ENCODE data around the gene KLHDC9. TPM values are rescaled to one million over a fixed set of nuclear protein-coding genes. Genes with fewer than 3 reads are reported as not detected.

The KLHDC9 gene
- total RNA-seq, 4 donors from 2014 or later = 5.1 to 8.3 (median 7.6) TPM

GRCh38 chr1:161091093-161091492 lies 7.1 kb upstream of the KLHDC9 start:
- Histone ChIP-seq H3K36me3 (no peaks in the 10 kb centered on the region), H3K27ac (replicated peaks in 1 of 4) (no peak overlapping the region), H3K27me3 (peaks cover 0 to 17% (median 0%) of the 10 kb centered on the region in 4 donors), H3K4me1 (no peaks in the 10 kb centered on the region), H3K9me3 (no peaks in the 10 kb centered on the region), H3K4me3 (no peak overlapping the region)
- DNase-seq (ENCODE audit: extremely low spot score) = no peak
- TF ChIP-seq, protein P1, sequence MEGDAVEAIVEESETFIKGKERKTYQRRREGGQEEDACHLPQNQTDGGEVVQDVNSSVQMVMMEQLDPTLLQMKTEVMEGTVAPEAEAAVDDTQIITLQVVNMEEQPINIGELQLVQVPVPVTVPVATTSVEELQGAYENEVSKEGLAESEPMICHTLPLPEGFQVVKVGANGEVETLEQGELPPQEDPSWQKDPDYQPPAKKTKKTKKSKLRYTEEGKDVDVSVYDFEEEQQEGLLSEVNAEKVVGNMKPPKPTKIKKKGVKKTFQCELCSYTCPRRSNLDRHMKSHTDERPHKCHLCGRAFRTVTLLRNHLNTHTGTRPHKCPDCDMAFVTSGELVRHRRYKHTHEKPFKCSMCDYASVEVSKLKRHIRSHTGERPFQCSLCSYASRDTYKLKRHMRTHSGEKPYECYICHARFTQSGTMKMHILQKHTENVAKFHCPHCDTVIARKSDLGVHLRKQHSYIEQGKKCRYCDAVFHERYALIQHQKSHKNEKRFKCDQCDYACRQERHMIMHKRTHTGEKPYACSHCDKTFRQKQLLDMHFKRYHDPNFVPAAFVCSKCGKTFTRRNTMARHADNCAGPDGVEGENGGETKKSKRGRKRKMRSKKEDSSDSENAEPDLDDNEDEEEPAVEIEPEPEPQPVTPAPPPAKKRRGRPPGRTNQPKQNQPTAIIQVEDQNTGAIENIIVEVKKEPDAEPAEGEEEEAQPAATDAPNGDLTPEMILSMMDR (IDR thresholded peaks at IDR 0.05) = no peak
- TF ChIP-seq EP300 (IDR thresholded peaks at IDR 0.05) (no peak), POLR2A (IDR thresholded peaks at IDR 0.05; ENCODE audit: low read depth) (no peak), POLR2AphosphoS5 (IDR thresholded peaks at IDR 0.05) (no peak)
- intact Hi-C loops (cut with DNase I) = no loop called here
- WGBS = 89% methylated on average over 5 of the region's 5 CpGs

DNA sequence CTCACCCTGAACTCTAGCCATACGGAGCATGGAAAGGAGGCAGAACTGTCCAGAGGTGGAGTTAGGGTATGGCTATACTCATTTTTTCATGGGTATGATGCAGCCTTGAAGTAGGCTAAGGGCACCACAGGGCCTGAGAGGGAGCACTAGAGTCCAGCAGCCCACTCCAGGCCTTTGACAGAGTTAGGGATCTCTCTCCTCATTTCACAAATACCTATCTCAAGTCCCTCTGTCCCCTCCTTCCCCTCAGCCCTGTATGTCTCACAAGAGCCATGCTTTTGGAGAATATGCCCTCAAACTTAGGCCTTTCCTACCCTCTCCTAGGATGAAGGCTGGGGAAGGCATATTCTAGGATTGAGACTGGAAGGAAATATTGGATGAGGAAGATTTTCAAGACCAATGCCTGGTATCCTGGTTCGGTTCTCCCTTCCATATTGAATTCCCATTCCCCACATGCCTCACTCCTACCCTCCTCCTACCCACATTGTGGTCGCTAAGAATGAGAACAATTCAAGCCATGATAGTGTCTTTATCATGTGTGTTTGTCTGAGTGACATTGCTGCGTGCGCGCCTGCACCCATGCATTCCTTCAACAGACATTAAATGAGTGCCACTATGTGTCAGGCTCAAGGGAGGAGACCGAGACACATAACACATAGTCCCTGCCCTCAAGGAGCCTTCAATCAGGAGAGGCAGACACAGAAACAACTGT lies 6.2 kb upstream of the KLHDC9 start:
- intact Hi-C loops (cut with DNase I) = no loop called here
- TF ChIP-seq POLR2AphosphoS5 (IDR thresholded peaks at IDR 0.05) (no peak), EP300 (IDR thresholded peaks at IDR 0.05) (no peak), POLR2A (IDR thresholded peaks at IDR 0.05; ENCODE audit: low read depth) (no peak)
- TF ChIP-seq, protein P1 (IDR thresholded peaks at IDR 0.05) = no peak
- 97% methylated on average over 6 of the region's 7 CpGs for WGBS
- peaks cover 0 to 17% (median 0%) of the 10 kb centered on the region in 4 donors for H3K27me3 ChIP-seq
- H3K9me3 ChIP-seq = no peaks in the 10 kb centered on the region
- H3K27ac ChIP-seq (replicated peaks in 1 of 4) = no peak overlapping the region
- peaks cover 3 to 5% (median 5%) of the 10 kb centered on the region in 4 donors for H3K4me1 ChIP-seq
- DNase-seq (ENCODE audit: extremely low spot score) = no peak
- H3K4me3 ChIP-seq = no peak overlapping the region
- H3K36me3 ChIP-seq = no peaks in the 10 kb centered on the region

DNA sequence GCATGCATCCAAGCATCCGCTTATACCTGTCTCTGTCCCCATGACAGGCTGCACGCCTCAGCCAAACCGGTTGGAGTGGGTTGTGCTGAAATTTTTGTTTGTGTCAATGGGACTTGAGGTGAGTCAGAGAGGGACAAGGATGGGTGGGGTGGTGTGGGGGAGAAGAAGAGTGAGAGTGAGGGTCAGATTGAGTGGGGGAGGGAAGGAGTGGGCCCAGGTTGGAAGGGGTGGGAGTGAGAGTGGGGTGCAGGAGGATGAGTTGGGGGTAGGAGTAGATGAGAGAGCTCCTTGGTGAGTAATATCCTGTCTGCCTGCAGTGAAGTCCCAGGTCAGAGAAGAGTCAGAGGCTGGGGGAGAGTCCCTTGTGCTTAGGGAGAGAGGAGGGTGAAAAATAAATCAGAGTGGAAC lies 5.5 kb upstream of the KLHDC9 start:
- peaks cover 0 to 17% (median 1%) of the 10 kb centered on the region in 4 donors for H3K27me3 ChIP-seq
- H3K9me3 ChIP-seq = no peaks in the 10 kb centered on the region
- 77% methylated on average over 3 of the region's 3 CpGs for WGBS
- H3K4me3 ChIP-seq = no peak overlapping the region
- TF ChIP-seq POLR2A (IDR thresholded peaks at IDR 0.05; ENCODE audit: low read depth) = no peak
- TF ChIP-seq, protein P1 (IDR thresholded peaks at IDR 0.05) = no peak
- no peak for TF ChIP-seq EP300 (IDR thresholded peaks at IDR 0.05)
- no peak for TF ChIP-seq POLR2AphosphoS5 (IDR thresholded peaks at IDR 0.05)
- H3K36me3 ChIP-seq = no peaks in the 10 kb centered on the region
- no peak overlapping the region for H3K27ac ChIP-seq (replicated peaks in 1 of 4)
- peaks cover 9 to 12% (median 10%) of the 10 kb centered on the region in 4 donors for H3K4me1 ChIP-seq
- DNase-seq (ENCODE audit: extremely low spot score) = no peak
- intact Hi-C loops (cut with DNase I) = no loop called here

- Histone ChIP-seq H3K36me3 (peaks cover 0 to 3% (median 0%) of the 10 kb centered on the region in 4 donors), H3K4me1 (peaks cover 18 to 29% (median 24%) of the 10 kb centered on the region in 4 donors), H3K27ac (replicated peaks in 1 of 4) (no peak overlapping the region), H3K9me3 (no peaks in the 10 kb centered on the region), H3K4me3 (no peak overlapping the region), H3K27me3 (peaks cover 0 to 3% (median 1%) of the 10 kb centered on the region in 4 donors)
- intact Hi-C loops (cut with DNase I) = no loop called here
- TF ChIP-seq POLR2A (IDR thresholded peaks at IDR 0.05; ENCODE audit: low read depth) = no peak
- TF ChIP-seq EP300 (IDR thresholded peaks at IDR 0.05) = no peak
- TF ChIP-seq, protein P1 (IDR thresholded peaks at IDR 0.05) = no peak
- TF ChIP-seq POLR2AphosphoS5 (IDR thresholded peaks at IDR 0.05) = no peak
- 96% methylated on average over 14 of the region's 14 CpGs for WGBS
- no peak for DNase-seq (ENCODE audit: extremely low spot score)
These were observed 3.7 kb upstream of the KLHDC9 start for GRCh38 chr1:161094481-161094880.

Measured in esophagus muscularis mucosa (tissue), 4 donors.